ENCODE measurements around the gene JOSD1.

DNA sequence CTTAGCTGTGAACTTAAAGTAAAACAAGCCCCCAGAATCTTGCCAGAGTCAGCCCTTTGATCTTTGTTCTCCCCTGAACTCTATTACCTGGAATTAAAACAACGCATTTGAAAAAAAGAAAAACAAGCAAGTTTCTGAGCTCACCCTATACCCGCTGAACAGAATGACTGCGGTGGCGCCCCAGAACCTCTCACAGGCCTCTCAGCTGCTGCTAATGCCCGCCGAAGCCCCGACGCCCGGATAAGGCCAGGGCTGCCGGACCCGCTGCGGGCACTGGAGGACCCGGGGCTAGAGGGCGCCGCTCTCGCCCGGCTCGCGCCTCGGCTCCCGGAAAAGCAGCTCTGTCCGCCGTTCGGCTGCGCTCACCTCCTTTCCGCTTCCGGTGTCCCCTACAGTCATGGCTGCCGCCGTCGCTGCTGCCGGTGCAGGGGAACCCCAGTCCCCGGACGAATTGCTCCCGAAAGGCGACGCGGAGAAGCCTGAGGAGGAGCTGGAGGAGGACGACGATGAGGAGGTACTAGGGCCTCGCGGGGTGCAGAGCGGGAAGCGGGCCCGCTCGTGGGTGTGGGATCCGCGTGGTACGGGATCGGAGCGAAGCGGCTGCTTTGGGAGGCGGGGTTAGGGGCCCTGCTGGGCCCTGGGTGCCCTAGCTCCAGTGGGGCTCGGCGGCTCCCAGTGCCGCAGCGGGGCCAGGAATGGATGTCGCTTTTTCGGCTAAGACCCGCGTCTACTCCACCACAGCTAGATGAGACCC is 19.0 kb downstream of the JOSD1 start, which contains the start of gene TOMM22:
- TF ChIP-seq, protein P1, sequence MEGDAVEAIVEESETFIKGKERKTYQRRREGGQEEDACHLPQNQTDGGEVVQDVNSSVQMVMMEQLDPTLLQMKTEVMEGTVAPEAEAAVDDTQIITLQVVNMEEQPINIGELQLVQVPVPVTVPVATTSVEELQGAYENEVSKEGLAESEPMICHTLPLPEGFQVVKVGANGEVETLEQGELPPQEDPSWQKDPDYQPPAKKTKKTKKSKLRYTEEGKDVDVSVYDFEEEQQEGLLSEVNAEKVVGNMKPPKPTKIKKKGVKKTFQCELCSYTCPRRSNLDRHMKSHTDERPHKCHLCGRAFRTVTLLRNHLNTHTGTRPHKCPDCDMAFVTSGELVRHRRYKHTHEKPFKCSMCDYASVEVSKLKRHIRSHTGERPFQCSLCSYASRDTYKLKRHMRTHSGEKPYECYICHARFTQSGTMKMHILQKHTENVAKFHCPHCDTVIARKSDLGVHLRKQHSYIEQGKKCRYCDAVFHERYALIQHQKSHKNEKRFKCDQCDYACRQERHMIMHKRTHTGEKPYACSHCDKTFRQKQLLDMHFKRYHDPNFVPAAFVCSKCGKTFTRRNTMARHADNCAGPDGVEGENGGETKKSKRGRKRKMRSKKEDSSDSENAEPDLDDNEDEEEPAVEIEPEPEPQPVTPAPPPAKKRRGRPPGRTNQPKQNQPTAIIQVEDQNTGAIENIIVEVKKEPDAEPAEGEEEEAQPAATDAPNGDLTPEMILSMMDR (IDR thresholded peaks at IDR 0.05): peak; percentile 72
- TF ChIP-seq EZH2 (IDR thresholded peaks at IDR 0.05; ENCODE audit: borderline replicate concordance, insufficient read depth, low read depth, low read length, poor library complexity, severe bottlenecking): no peak
